Uterus (tissue), 2 donors: Measurements from ENCODE around the gene CC2D1A.

Experiments used
- CTCF ChIP-seq, 4 experiments: fragments of 200-600 bp in 2 of 4; fragments of 450-650 bp in 2 of 4; sonication (generic) in 2 of 4; IDR thresholded peaks; one replicate each; pipeline ENCODE4 v1.5.1; 2016 to 2019; ENCODE audit warnings: antibody characterized with exemption in 4 of 4, mild to moderate bottlenecking in 2 of 4, moderate library complexity in 1 of 4
- POLR2A ChIP-seq, 2 donors: fragments of 450-650 bp; IDR thresholded peaks; one replicate each; pipeline ENCODE4 v1.6.1; 2016; ENCODE audit warnings: antibody characterized with exemption in 2 of 2, mild to moderate bottlenecking in 1 of 2, moderate library complexity in 1 of 2

GRCh38 chr19:13864667-13865570 is 41.1 kb upstream of the CC2D1A start:
- TF ChIP-seq CTCF (IDR thresholded peaks at IDR 0.05) (no peak), POLR2A (IDR thresholded peaks at IDR 0.05) (no peak)
